ENCODE measurements around the gene SPATS2L. TPM values are rescaled to one million over a fixed set of nuclear protein-coding genes. Genes with fewer than 3 reads are reported as not detected.

The SPATS2L gene
- total and polyA plus RNA-seq, 2 of the 13 experiments (the other 11 are each of a cell fraction or from before 2014, with no cell fraction given) = 154 to 212 TPM

GRCh38 chr2:200476836-200477235 lies 170.3 kb downstream of the SPATS2L start:
- Histone ChIP-seq H3K4me2 (ENCODE audit: low read depth, low read length) (no peak overlapping the region), H3K27ac (ENCODE audit: extremely low read length, insufficient read depth, low read length) (no peak overlapping the region), H3K4me1 (ENCODE audit: insufficient read depth, low read length) (peaks cover 34% of the 10 kb centered on the region), H3K4me3 (replicated peaks in 1 of 3; ENCODE audit: insufficient read depth in 1 of 3, low read depth in 2 of 3, low read length in 3 of 3) (no peak overlapping the region), H3K36me3 (replicated peaks in 1 of 2; ENCODE audit: control insufficient read depth in 1 of 2, insufficient read depth in 2 of 2, low read length in 2 of 2) (peaks cover 39 to 71% of the 10 kb centered on the region in 2 experiments), H4K20me1 (ENCODE audit: insufficient read depth, low read length) (no peaks in the 10 kb centered on the region), H3K27me3 (ENCODE audit: control insufficient read depth in 1 of 2, insufficient read depth in 2 of 2, low read length in 2 of 2) (no peaks in the 10 kb centered on the region), H2AFZ (ENCODE audit: low read length) (no peak overlapping the region), H3K9me3 (ENCODE audit: low read length) (no peaks in the 10 kb centered on the region), H3K9ac (ENCODE audit: insufficient read depth, low read depth, low read length) (no peak overlapping the region), H3K79me2 (ENCODE audit: insufficient read depth, low read length) (no peaks in the 10 kb centered on the region)
- ChIA-PET POLR2A (no interaction called here), CTCF (ENCODE audit: low intra/inter-chr PET ratio, low total read pairs) (no interaction called here)
- no peak for FAIRE-seq
- no peak for ATAC-seq
- intact Hi-C loops (cut with micrococcal nuclease; ENCODE audit: unreplicated experiment) (no loop called here), in situ Hi-C loops (cut with HindIII; ENCODE audit: extremely low pct_ligation_motif_present, low pct_unique_long_range_greater_than_20kb) (no loop called here)
- DNase-seq (ENCODE audit: low spot score) = no peak
- 0 out of 2 replicates have a peak, but pooled peaks have one; percentile 31 for TF ChIP-seq POLR2G (IDR thresholded peaks at IDR 0.05; ENCODE audit: low read depth, low read length)
- TF ChIP-seq ZNF678 (CRISPR knock-in tag; IDR thresholded peaks at IDR 0.05) = no peak
- no peak for TF ChIP-seq FOXC1 (CRISPR knock-in tag; IDR thresholded peaks at IDR 0.05; ENCODE audit: borderline replicate concordance)
- TF ChIP-seq RBM22 (optimal IDR thresholded peaks at IDR 0.05; ENCODE audit: low read length) = peak; percentile 87
- no peak for TF ChIP-seq ZNF260 (CRISPR knock-in tag; IDR thresholded peaks at IDR 0.05; ENCODE audit: borderline replicate concordance, low read depth)
- no peak for TF ChIP-seq ELF1 (CRISPR knock-in tag; IDR thresholded peaks at IDR 0.05)
- no peak for TF ChIP-seq ZNF792 (CRISPR knock-in tag; IDR thresholded peaks at IDR 0.05)
- no peak for TF ChIP-seq ZBTB42 (CRISPR knock-in tag; IDR thresholded peaks at IDR 0.05)
- no peak for TF ChIP-seq CERS6 (CRISPR knock-in tag; IDR thresholded peaks at IDR 0.05)
- no peak for TF ChIP-seq CEBPG (CRISPR knock-in tag; IDR thresholded peaks at IDR 0.05)
- BruUV-seq (replicated peaks) = no TSS peak
- 95% methylated on average over 8 of the region's 8 CpGs for WGBS (ENCODE audit: low lambda C conversion rate)
